ENCODE data around the gene TMEM131L.

Gene TMEM131L

GRCh38 chr4:153572609-153573008 is 106.4 kb downstream of the TMEM131L start:
- H3K27ac Mint-ChIP-seq, result peak overlapping the region in 2 of 3 experiments; percentile 1 to 92
- no peak for TF ChIP-seq CTCF (IDR thresholded peaks at IDR 0.05; ENCODE audit: unreplicated experiment in 3 of 3)
- no peak overlapping the region for H3K4me3 Mint-ChIP-seq
- H3K36me3 Mint-ChIP-seq (ENCODE audit: low read depth), result peaks cover 15% of the 10 kb centered on the region
- H3K9me3 Mint-ChIP-seq, result no peaks in the 10 kb centered on the region
- H3K4me1 Mint-ChIP-seq, result peaks cover 78% of the 10 kb centered on the region
- H3K27me3 Mint-ChIP-seq (ENCODE audit: low read depth), result no peaks in the 10 kb centered on the region

DNA sequence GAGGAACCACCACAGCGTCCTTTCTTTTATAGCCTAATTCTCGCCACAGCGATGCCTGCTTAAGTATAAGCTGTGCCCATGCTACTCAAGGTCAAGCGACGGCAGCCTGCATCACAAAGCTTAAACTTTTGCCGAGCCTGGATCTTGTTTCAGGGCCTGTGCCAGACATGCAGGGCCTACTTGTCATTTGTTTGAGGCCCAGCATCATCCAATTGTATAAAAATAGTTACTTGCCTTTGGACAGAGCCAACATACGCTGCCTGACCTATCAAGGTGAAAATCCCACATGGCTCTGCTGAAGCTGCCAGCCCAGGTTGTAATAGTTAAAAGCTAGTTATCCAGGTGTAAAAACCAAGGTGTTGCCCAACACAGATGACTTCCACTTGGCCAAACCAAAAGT is 107.1 kb downstream of the TMEM131L start:
- no peak for TF ChIP-seq CTCF (IDR thresholded peaks at IDR 0.05; ENCODE audit: unreplicated experiment in 3 of 3)
- Mint-ChIP-seq H3K27ac (peak overlapping the region; percentile 12 to 92 (median 54)), H3K4me3 (no peak overlapping the region), H3K9me3 (no peaks in the 10 kb centered on the region), H3K4me1 (peaks cover 78% of the 10 kb centered on the region), H3K27me3 (ENCODE audit: low read depth) (no peaks in the 10 kb centered on the region), H3K36me3 (ENCODE audit: low read depth) (peaks cover 14% of the 10 kb centered on the region)

DNA sequence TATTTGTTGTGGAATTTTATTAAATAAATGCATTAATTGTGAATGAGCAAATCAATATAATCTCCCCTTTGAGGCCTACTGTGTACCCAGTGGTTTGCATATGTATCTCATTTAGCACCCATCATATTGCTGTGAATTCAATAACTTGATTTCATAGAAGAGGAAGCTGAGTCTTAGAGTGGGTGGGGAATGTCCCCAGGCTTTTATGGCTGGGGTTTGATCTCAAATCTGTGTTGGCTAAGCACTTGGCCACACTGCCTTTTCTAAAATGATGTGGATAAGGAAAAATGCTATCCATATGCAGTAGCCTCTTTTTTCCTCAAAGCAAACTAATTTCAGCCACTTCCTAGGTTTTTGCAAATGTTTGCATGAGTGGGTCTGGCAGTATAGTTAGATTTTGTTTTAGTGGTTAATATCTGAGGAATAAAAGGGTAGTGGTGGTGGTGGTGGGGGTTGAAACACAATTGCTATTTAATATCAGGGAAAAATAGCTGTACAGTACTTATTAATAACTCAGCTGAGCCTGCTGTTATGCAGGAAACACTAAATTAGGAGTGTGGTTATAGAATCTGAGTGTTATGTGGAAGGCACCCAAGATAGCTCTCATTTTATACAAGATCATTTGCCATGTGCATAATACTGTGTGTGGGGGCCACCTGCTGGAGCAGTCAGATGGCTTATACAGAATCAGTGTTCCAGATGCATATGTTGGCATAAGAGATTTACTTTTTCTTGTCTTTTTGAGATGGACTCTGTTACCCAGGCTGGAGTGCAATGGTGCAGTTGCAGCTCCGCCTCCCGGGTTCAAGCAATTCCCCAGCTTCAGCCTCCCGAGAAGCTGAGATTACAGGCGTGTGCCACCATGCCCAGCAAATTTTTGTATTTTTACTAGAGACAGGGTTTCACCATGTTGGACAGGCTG is 108.0 kb downstream of the TMEM131L start:
- Mint-ChIP-seq H3K27me3 (ENCODE audit: low read depth) (no peaks in the 10 kb centered on the region), H3K4me1 (peaks cover 69% of the 10 kb centered on the region), H3K27ac (peak overlapping the region; percentile 61 to 93 (median 92)), H3K36me3 (ENCODE audit: low read depth) (peaks cover 12% of the 10 kb centered on the region), H3K4me3 (peak overlapping the region in 1 of 3 experiments; percentile 51), H3K9me3 (no peaks in the 10 kb centered on the region)
- peak; percentile 51 to 63 (median 52) for TF ChIP-seq CTCF (IDR thresholded peaks at IDR 0.05; ENCODE audit: unreplicated experiment in 3 of 3)

- H3K9me3 Mint-ChIP-seq, result no peaks in the 10 kb centered on the region
- peak overlapping the region; percentile 47 to 79 (median 72) for H3K27ac Mint-ChIP-seq
- H3K36me3 Mint-ChIP-seq (ENCODE audit: low read depth), result peaks cover 14% of the 10 kb centered on the region
- no peak for TF ChIP-seq CTCF (IDR thresholded peaks at IDR 0.05; ENCODE audit: unreplicated experiment in 3 of 3)
- H3K4me3 Mint-ChIP-seq, result no peak overlapping the region
- H3K27me3 Mint-ChIP-seq (ENCODE audit: low read depth), result no peaks in the 10 kb centered on the region
- peaks cover 52% of the 10 kb centered on the region for H3K4me1 Mint-ChIP-seq
These were observed 110.2 kb downstream of the TMEM131L start for GRCh38 chr4:153576443-153576774.

DNA sequence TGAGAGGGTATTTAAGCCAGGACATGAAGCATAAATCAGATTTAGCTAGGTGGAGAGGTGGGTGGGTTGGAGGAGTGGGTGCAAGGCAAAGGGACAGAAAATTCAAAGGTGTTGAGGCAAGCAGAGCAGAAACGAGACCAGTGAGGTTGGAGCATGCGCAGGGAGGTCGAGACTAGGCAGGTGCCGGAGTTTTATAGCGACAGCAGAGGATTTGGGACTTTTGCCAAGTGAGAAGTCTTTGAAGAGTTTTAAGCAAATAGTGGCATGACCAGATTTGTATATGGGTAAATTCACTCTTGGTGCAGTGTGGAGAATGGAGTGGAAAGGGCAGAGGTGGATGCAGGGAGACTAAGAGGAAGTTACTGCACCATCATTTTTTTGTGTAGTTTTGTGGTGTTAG is 110.9 kb downstream of the TMEM131L start:
- Mint-ChIP-seq H3K4me3 (no peak overlapping the region), H3K36me3 (ENCODE audit: low read depth) (peaks cover 14% of the 10 kb centered on the region), H3K27me3 (ENCODE audit: low read depth) (no peaks in the 10 kb centered on the region), H3K4me1 (peaks cover 48% of the 10 kb centered on the region), H3K27ac (peak overlapping the region in 1 of 3 experiments; percentile 8), H3K9me3 (no peaks in the 10 kb centered on the region)
- no peak for TF ChIP-seq CTCF (IDR thresholded peaks at IDR 0.05; ENCODE audit: unreplicated experiment in 3 of 3)

- H3K4me1 Mint-ChIP-seq, result peaks cover 31% of the 10 kb centered on the region
These were observed 113.2 kb downstream of the TMEM131L start for GRCh38 chr4:153579410-153579809.

More at GRCh38 chr4:153579410-153579809, 113.2 kb downstream of the TMEM131L start:
- TF ChIP-seq CTCF (IDR thresholded peaks at IDR 0.05; ENCODE audit: unreplicated experiment in 3 of 3), result no peak
- Mint-ChIP-seq H3K36me3 (ENCODE audit: low read depth) (peaks cover 14% of the 10 kb centered on the region), H3K9me3 (no peaks in the 10 kb centered on the region), H3K27ac (no peak overlapping the region), H3K27me3 (ENCODE audit: low read depth) (no peaks in the 10 kb centered on the region), H3K4me3 (no peak overlapping the region)
